ENCODE data around the gene TMBIM1.

Gene TMBIM1

GRCh38 chr2:218260166-218260565 is 32.1 kb downstream of the TMBIM1 start:
- DNase-seq, result no peak

DNA sequence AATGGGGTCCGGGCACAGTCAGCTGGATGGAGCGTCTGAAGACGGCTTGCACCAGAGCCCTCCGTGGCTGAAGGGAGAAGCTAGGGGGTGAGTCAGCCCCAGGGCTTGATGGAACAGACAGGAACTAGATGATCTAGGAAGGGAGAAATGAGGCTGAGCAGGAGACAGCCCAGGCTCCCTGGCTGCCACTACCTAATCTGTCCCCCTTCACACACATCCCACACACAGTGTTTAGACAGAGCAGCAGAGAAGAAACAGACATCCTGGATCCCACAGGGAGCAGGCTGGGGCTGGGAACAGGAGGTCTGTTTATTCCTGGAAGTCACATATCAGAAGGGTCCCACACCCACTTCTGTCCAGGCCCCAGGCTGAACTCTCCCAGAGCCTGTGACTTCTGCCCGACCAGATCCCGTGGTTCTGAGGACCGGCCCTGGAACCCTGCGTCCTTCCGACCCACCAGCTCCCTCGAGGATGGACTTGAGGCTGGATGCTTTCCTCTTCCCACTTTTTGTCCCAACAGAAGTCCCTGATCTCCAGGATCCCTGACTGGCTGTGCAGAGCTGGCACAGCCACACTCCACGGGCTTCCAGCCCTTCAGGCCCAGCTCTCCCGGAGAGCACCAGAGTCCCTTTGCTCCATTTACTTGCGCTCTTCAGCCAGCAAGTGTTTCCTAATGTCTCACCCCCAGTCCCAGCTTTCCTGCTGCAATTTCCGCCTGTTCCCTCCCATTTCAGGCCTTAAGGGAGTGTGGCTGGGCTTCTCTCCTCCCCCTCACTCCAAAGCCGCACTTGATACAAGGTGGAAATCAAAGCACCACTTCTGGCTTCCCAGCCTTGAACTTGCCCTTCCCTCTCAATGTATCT is 33.0 kb downstream of the TMBIM1 start:
- DNase-seq, result peak in 2 of 56 donors; percentile 9 to 10

DNA sequence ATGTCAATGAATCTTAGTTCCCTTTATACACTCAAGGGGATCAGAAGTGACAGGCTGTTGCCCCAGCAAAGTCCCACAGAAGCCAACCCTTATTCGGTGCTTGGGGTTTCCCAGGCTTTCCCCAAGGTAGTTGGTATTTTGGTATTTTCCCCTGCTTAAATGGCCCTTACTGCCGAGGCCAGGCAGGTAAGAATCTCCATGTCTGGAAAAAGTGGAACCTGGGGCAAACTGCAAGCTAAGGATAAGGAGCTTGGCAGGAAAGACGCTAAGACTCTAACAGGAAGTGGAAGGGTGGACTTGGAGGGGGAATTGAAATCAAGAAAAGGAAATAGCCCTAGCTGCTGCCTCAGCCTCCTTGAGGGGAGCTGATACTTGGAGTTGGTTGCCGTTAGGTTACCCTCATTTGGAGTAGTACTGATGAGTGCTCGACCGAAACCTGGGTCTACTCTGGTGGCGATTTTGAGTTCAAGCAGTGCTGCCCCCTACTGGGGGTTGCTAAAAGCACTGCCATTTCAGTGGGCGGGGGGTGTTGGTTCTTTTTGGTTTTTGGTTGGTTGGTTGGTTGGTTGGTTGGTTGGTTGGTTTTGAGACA is 34.8 kb downstream of the TMBIM1 start:
- peak in 7 of 56 donors; percentile 6 to 39 (median 17) for DNase-seq

DNA sequence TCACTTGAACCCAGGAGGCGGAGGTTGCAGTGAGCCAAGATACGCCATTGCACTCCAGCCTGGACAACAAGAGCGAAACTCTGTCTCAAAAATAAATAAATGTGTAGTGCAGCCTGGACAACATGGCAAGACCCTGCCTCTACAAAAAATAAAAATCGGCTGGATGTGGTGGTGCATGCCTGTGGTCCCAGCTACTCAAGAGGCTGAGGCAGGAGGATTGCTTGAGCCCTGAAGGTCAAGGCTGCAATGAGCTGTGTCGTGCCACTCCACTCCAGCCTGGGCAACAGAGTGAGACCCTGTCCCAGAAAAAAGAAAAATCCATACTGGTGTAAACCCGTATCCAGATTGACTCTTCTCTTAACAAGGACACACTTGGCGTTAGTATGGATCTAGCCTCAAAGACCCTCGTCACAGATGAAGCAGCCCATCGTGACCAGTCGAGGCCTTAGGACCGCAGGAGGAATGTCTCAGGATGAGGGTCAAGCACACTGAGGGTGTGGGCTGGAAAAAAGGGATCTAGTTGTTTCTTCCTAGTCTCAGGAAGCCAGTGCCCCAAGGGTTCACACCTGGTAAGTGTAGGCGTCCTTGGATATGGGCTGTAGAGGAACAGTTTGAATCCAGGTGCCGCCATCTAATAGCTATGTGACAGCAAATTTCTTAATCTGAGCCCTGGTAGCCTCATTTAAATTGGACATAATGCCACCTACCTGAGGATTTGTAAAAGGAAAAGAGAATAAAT is 35.5 kb downstream of the TMBIM1 start:
- DNase-seq, result no peak

- DNase-seq, result no peak
Observed at GRCh38 chr2:218255446-218255845, 36.9 kb downstream of the TMBIM1 start.

DNA sequence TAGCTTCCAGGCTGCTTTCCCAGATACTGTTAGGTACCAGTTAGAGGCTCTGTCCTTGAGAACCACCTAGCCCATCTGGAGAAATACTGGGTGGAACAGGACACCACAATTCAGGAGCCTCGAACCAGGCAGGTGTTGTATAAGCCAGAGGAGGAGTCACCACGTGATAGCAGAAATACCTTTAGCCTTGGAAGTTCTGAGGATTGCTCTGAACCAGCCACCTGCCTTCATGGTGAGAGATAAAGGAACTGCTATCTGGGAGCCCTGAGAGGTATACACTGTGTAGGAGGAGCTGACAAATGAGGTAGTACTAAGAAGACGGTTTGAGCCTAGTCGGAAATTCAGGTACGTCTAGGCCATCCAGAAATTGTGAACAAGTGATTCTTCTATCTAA is 39.1 kb downstream of the TMBIM1 start:
- no peak for DNase-seq

DNA sequence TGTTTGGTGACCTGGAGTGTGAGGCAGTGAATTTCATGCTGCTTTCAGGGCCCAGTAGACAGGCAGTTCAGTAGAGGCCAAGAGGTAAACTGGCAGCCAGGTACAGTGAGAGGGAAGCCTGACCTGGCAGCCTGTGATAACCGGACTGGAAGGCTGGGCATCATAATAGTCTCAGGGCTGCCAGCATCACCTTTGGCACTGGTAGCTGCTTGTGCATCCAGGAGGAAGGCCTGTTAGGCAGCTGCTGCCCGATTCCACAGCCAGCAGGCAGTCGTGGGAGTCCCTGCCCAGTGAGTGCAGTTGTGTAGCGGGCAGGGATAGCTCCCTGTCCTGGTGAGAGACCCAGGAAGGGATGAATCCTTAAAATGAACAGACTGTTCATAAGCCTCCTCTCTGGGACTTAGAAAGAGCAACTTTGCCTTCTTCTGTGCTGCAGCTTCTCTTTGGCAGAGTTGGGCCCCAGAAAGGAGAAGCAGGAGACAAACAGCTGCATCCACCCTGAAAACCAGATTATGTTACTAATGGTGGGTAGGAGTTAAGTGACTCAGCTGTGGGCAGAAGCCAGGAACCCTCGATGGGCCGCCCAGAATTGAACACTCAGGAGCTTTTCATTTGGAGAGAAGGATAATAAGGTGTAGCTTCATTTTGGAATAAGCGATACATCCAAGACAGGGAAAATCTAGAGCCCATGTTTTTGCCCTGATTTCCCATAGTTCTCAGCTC is 39.6 kb downstream of the TMBIM1 start:
- peak in 11 of 56 donors; percentile 13 to 52 (median 41) for DNase-seq

- no peak for DNase-seq
Observed at GRCh38 chr2:218249691-218250090, 42.6 kb downstream of the TMBIM1 start.

GRCh38 chr2:218245214-218245613 is 47.1 kb downstream of the TMBIM1 start:
- DNase-seq, result no peak

DNA sequence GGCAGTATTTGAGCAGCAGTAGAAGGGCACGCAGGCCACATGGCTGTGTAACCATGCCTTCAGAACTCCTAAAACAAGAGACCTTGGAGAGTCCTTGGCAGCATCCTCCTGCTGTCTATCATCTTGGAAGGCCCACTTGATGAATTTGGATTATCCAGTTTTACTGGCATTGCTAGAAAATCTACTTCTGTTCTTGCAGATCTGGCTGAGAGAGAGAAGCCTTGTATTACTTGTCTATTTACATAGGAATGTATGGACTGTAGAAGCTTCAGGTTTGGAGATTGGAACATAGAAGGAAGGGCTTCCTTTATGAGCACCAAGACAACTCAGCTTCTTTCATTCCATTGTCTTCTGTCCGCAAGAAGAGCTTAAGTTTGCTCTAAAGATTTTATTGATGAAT is 47.6 kb downstream of the TMBIM1 start:
- DNase-seq, result no peak

DNA sequence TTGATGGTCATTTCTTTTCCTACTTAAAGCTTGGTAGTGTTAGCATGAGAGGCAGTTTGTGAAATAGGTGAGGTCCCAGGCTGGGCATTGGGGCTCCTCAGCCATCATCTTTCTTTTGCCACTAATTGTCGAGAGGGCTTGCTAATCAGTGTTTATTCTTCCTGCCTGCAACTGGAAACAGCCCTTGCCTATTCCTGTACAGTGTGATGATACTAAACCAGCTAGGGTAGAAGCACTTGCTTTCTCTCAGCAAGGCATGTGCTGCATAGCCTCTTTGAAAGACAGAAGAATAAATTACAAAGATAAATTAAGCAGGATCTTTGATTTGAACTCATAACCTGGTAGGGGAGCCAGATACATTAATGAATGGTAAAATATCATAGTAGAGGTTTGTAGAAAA is 48.1 kb downstream of the TMBIM1 start:
- no peak for DNase-seq

GRCh38 chr2:218238887-218239286 is 53.4 kb downstream of the TMBIM1 start:
- DNase-seq, result no peak

DNA sequence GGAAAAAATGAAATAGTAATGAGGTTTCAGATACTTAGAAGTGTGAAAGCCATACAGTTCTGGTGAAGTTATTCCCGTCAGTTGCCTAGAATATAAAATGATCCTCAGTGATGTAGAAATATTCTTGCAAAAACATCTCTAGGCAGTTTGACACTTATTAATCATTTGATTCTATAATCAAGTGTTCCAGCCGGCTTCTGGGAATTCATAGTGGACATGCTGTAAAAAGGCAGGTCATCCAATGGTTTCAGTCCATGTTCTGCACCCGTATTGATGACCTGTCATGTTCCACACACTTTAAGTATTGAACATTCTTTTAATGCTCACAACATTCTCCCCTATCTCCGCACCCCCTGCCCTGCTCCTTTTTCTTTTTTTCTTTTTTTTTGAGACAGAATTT is 55.5 kb downstream of the TMBIM1 start:
- no peak for DNase-seq

DNA sequence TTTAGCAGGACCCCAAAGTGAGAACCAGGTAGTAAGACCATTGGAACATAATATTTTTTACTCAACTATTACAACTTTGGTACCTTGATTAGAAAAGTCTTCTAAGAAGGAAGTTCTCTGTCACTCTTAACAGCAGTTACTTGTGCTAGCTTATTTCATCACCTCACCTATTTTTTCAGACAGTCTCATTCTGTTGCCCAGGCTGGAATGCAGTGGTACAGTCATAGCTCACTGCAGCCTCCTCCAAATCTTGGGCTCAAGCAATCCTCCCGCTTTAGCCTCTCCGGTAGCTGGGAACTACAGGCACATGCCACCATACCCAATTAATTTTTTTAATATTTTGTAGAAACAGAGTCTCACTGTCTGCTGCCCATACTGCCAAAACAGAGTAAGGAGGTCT is 57.3 kb downstream of the TMBIM1 start:
- no peak for DNase-seq

DNA sequence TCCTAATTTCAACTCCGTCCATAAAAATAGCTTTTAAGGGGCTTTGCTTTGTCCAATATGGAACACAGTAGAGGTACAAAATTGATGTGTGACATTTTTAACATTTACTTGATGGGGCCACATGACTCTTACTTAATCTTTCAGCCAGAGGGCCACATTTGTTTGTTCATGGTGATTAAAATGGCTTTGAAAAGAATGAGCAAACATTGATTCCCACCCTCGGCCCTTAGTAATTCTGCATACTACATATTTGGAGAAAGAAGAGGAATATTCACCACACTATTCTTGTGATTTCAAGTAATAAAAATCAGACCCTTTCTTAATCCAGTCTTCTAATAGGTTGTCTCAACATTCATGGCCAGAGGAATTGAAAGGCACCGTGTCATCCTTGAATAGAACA is 57.8 kb downstream of the TMBIM1 start:
- no peak for DNase-seq

GRCh38 chr2:218233543-218233942 is 58.8 kb downstream of the TMBIM1 start:
- no peak for DNase-seq

DNA sequence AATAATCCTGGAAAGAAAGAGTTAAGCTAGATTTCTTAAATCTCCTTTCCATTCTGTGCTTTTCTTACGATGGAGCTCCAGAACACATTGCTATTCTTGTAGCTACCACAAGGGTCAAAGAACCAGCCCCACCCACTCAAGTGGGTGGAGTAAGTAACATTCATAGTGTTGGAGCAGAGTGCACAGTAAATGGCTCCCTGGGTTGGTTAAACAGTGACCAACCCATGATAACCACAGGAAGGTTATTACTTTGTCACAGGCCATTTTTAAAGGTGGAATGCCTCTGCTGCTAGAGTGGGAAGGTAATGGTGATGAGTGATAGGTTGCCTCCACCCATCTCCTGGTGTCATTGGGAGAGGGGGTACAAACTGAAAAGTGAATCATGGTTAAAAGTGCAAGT is 61.4 kb downstream of the TMBIM1 start:
- no peak for DNase-seq

DNA sequence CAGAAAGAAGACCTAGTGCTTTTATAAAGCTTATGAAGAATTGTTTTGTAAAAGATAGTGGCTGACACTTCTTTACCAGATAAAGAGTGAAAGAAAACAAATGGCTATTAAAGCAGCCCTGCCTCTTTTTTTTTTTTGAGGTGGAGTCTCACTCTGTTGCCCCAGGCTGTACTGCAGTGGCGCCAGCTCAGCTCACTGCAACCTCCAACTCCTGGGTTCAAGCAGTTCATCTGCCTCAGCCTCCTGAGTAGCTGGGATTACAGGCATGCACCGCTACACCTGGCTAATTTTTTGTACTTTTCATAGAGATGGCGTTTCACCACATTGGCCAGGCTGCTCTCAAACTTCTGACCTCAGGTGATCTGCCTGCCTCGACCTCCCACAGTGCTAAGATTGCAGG is 62.5 kb downstream of the TMBIM1 start:
- DNase-seq, result no peak

DNA sequence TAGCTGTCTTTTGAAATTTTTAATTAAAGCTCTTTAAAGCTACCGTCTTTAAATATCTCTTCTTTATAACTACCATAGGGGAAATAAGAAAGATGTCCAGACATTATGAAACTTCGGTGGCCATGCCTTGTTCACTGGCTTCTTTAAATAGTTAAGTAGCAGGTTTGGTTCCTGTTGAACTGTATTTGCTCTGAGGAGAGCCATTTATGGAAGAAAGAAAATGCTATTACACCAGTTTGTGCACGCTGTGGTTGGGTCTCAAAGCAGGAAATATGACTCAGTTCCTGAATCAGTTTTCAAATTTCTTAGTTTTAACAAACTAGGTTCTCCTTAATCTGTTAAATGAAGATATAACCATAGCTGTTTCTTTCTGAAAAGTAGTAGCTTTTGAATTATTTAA is 63.1 kb downstream of the TMBIM1 start:
- DNase-seq, result peak in 2 of 56 donors; percentile 1 to 16

DNA sequence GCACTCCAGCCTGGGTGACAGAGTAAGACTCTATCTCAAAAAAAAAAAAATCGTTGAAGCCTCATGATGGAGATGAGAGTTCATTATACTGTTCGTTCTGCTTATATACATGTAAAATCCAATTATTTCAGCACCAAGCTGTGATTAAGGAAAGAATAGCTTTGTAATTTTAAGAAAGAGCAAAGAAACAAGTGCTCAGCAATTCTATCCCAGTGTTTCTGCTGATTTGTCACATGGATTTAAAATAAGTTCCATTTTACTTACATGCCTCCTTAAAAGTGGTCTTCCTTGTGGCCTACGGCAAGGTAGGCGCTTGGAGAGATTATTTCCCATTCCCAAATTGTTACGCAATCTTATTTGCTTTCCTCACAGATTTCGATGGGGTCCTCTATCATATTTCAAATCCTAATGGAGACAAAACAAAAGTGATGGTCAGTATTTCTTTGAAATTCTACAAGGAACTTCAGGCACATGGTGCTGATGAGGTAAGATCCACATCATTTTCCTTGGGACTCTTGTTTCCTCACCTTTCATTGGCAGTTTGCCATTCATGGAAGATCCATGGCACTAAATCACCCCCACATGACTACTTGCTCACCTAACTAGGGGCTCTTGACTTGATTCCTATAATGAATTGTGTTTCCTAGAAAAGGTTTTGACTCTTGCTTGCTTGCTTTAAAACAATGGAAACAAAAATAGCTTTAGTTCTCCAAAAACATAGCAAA is 63.8 kb downstream of the TMBIM1 start:
- DNase-seq, result no peak

- no peak for DNase-seq
Observed at GRCh38 chr2:218226903-218227302, 65.4 kb downstream of the TMBIM1 start.

Data from nucleus accumbens (tissue), 56 donors.